Heart right ventricle (tissue), 16 donors: ENCODE measurements around the gene TIAM1. TPM values are rescaled to one million over a fixed set of nuclear protein-coding genes. Genes with fewer than 3 reads are reported as not detected.

ENCODE experiments used
- ATAC-seq, 8 donors: fragments of 200-7000 bp; cut with Tn5 transposase; one replicate each; pipeline ENCODE4 v1.9.1; 2020; ENCODE audit warnings: mild to moderate bottlenecking in 8 of 8, moderate library complexity in 8 of 8, moderate number of reproducible peaks in 1 of 8
- DNase-seq, 2 donors: peaks; one replicate each; pipeline ENCODE4 v3.0.0-alpha.2; 2020
- H3K27ac ChIP-seq, 10 donors: fragments of 200-600 bp; sonication (generic) in 2 of 10; one replicate each; pipeline versions ENCODE4 v1.5.0 to v1.8.0; 2020 to 2022; ENCODE audit warnings: mild to moderate bottlenecking in 3 of 10
- H3K27me3 ChIP-seq, 7 donors: fragments of 200-600 bp; one replicate each; pipeline ENCODE4 v1.8.0; 2021 to 2022; ENCODE audit warnings: mild to moderate bottlenecking in 2 of 7
- H3K36me3 ChIP-seq, 9 donors: fragments of 200-600 bp; sonication (generic) in 1 of 9; one replicate each; pipeline versions ENCODE4 v1.5.0 to v1.8.0; 2020 to 2022; ENCODE audit warnings: mild to moderate bottlenecking in 2 of 9
- H3K4me1 ChIP-seq, 9 donors: fragments of 200-600 bp; sonication (generic) in 1 of 9; one replicate each; pipeline versions ENCODE4 v1.5.0 to v1.8.0; 2020 to 2022; ENCODE audit warnings: mild to moderate bottlenecking in 4 of 9
- H3K4me3 ChIP-seq, 10 donors: fragments of 200-600 bp; sonication (generic) in 2 of 10; one replicate each; pipeline versions ENCODE4 v1.5.0 to v1.8.0; 2020 to 2022; ENCODE audit warnings: mild to moderate bottlenecking in 7 of 10, moderate library complexity in 2 of 10
- H3K9me3 ChIP-seq, 11 donors: fragments of 200-600 bp in 10 of 11; sonication (generic) in 2 of 11; one replicate each; pipeline versions ENCODE4 v1.5.0 to v1.8.0; 2013 to 2022; ENCODE audit warnings: mild to moderate bottlenecking in 2 of 11, control low read depth in 1 of 11, moderate library complexity in 1 of 11
- WGBS, 2 donors: extraction: QIAGEN DNeasy Blood & Tissue Kit; methylation state at CpG; one replicate each; pipeline ENCODE4 v1.1.7; 2013; ENCODE audit warnings: inconsistent platforms in 1 of 2; 5-methylcytosine and 5-hydroxymethylcytosine counted together
- intact Hi-C, 10 donors: fragments of 100-400 bp; cut with DNase I; formaldehyde crosslinking; loops; one replicate each; pipeline versions ENCODE4 v1.11.1 to v1.14.2; 2022
- polyA plus RNA-seq, 2 donors: library from polyadenylated mRNA; stranded (reverse); fragments of 200-250 nt; gene quantifications; one replicate each; pipeline ENCODE4 v1.2.3, GENCODE V29; 2013
- total RNA-seq, 10 donors: library from RNA; stranded (reverse); fragmentation: NEBNext Ultra II Directional in 3 of 10; extraction: Animal tissue kit (Norgen Biotek cat#: 25700) in 3 of 10; gene quantifications; one replicate each; pipeline versions ENCODE4 v1.2.1 to v1.2.4, GENCODE V29; 2021 to 2023
- TF ChIP-seq, protein P1 (sequence below), 9 donors: fragments of 200-600 bp; sonication (generic) in 2 of 9; IDR thresholded peaks; one replicate each; pipeline versions ENCODE4 v1.5.0 to v1.8.0; 2021 to 2022; ENCODE audit warnings: antibody characterized with exemption in 9 of 9, mild to moderate bottlenecking in 5 of 9, moderate library complexity in 1 of 9
- donor health status: Arrhythmogenic right ventricular cardiomyopathy.
- donor health status: ischemic (EF 13 %, LVEDD 7.1; RV severe dilation, severe dysfunction).
- donor health status: healthy with polysubstance abuse.
- donor health status: DM: no; HTN: yes; CAD: no.
- donor health status: DM: no; HTN: no; CAD: no.
- donor health status: ischemic (EF 25% LVEDD 6.9; RV normal size, moderate dysfunction).
- donor health status: ischemic (EF 25% LVEDD 5.7; RV mildly dilated, moderate dysfunction).
- donor health status: healthy.
- donor health status: DM: yes; HTN: yes; CAD: no.
- donor health status: Ischemic cardiomyopathy.
- donor health status: ischemic (EF 35%, LVEDD 5.7; RV mildly dilated, moderate dysfunction).
- donor health status: nonischemic (EF 11% LVEDD 7.7; RV severe dilation, severe dysfunction).
- donor health status: DM: yes; HTN: yes; CAD: no.
- donor health status: PGD.
- donor health status: ischemic (EF 29% LVEDD 5.4; RV normal size, mild dysfunction).
- donor health status: nonischemic (EF 23%, LVEDD 6.1; RV moderate dilation, normal function).

The TIAM1 gene
- total and polyA plus RNA-seq, 12 donors = 0.97 to 4.5 (median 2.0) TPM

DNA sequence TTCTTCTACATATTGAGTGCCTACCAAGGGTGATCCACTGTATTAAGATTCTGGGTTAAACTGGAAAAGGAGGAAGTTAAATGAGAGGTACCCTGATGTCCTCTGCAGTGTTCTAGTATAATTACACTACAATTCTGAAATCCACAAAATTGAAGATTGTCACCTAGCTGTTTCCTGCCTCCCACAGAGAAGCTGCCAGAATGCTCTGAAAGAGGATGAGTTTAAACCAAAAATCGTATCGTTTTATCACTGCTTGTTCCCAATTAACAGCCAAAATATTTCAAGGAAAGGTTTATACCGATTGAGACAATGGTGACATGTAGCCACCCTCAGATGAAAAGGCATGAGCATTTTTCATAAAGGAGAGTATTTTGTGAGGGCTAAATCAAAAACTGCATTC, 28.0 kb downstream of the TIAM1 start:
- intact Hi-C loops = no loop called here
- Histone ChIP-seq H3K4me1 (no peaks in the 10 kb centered on the region), H3K36me3 (no peaks in the 10 kb centered on the region), H3K9me3 (no peaks in the 10 kb centered on the region), H3K4me3 (no peak overlapping the region), H3K27me3 (no peaks in the 10 kb centered on the region), H3K27ac (no peak overlapping the region)
- TF ChIP-seq, protein P1, sequence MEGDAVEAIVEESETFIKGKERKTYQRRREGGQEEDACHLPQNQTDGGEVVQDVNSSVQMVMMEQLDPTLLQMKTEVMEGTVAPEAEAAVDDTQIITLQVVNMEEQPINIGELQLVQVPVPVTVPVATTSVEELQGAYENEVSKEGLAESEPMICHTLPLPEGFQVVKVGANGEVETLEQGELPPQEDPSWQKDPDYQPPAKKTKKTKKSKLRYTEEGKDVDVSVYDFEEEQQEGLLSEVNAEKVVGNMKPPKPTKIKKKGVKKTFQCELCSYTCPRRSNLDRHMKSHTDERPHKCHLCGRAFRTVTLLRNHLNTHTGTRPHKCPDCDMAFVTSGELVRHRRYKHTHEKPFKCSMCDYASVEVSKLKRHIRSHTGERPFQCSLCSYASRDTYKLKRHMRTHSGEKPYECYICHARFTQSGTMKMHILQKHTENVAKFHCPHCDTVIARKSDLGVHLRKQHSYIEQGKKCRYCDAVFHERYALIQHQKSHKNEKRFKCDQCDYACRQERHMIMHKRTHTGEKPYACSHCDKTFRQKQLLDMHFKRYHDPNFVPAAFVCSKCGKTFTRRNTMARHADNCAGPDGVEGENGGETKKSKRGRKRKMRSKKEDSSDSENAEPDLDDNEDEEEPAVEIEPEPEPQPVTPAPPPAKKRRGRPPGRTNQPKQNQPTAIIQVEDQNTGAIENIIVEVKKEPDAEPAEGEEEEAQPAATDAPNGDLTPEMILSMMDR (IDR thresholded peaks at IDR 0.05) = no peak
- ATAC-seq (no peak), DNase-seq (no peak)
- WGBS, 2 donors = 79 to 84% methylated on average over 3 of the region's 3 CpGs

DNA sequence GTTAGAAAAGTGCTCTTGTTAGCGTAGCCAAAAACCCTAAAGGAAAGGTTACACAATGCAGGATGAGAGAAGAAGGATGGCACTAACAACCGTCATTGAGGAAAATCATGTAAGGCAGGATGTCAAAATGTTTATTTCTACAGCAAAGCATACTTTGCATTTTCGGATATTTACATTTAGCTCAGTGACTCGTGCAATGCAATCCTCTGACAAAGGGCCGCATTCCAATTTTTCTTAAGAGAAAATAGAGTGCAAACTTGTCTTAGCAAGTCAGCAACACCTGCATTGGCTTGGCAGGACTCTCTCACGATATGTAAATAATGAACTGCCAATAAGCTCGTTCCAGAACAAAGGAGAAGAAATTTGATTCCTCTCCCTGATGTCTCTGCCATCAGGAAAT, 33.3 kb downstream of the TIAM1 start:
- DNase-seq = no peak
- 72 to 78% methylated on average over 7 of the region's 7 CpGs for WGBS, 2 donors
- H3K36me3 ChIP-seq = no peaks in the 10 kb centered on the region
- ATAC-seq = no peak
- H3K4me1 ChIP-seq = no peaks in the 10 kb centered on the region
- no peak overlapping the region for H3K4me3 ChIP-seq
- H3K27ac ChIP-seq = no peak overlapping the region
- TF ChIP-seq, protein P1 (IDR thresholded peaks at IDR 0.05) = no peak
- no peaks in the 10 kb centered on the region for H3K27me3 ChIP-seq
- intact Hi-C loops = no loop called here
- no peaks in the 10 kb centered on the region for H3K9me3 ChIP-seq

- Histone ChIP-seq H3K36me3 (no peaks in the 10 kb centered on the region), H3K9me3 (no peaks in the 10 kb centered on the region), H3K27ac (no peak overlapping the region), H3K4me1 (no peaks in the 10 kb centered on the region), H3K4me3 (no peak overlapping the region), H3K27me3 (no peaks in the 10 kb centered on the region)
- no peak for DNase-seq
- WGBS, 2 donors = 92 to 94% methylated on average over 7 of the region's 7 CpGs
- no peak for ATAC-seq
- intact Hi-C loops = no loop called here
- TF ChIP-seq, protein P1 (IDR thresholded peaks at IDR 0.05) = no peak
These were observed 35.5 kb downstream of the TIAM1 start for GRCh38 chr21:31308584-31308983.

GRCh38 chr21:31305888-31306287, 38.2 kb downstream of the TIAM1 start:
- TF ChIP-seq, protein P1 (IDR thresholded peaks at IDR 0.05) = no peak
- intact Hi-C loops = no loop called here
- no peak overlapping the region for H3K27ac ChIP-seq
- no peaks in the 10 kb centered on the region for H3K27me3 ChIP-seq
- H3K36me3 ChIP-seq = no peaks in the 10 kb centered on the region
- no peaks in the 10 kb centered on the region for H3K9me3 ChIP-seq
- H3K4me3 ChIP-seq = no peak overlapping the region
- 80 to 85% methylated on average over 4 of the region's 4 CpGs for WGBS, 2 donors
- DNase-seq (no peak), ATAC-seq (no peak)
- H3K4me1 ChIP-seq = no peaks in the 10 kb centered on the region
